DMS114 treated with DMSO at 0.1 percent for 48 hours (cell line): ENCODE results near the gene LAPTM4A.
"Not testable (repeated sequence)": the region's sequence is repeated elsewhere in the genome, so short reads cannot be mapped to it uniquely, and the experiment has no call there.

Experiments
- DNase-seq: peaks from one replicate; lab custom pipeline; 2025; ENCODE audit not compliant: unreplicated experiment; lab: John Stamatoyannopoulos, UW

The LAPTM4A gene

GRCh38 chr2:20051532-20052228 lies at the start of gene LAPTM4A:
Gene LAPTM4A, minus strand, starts transcription at chr2:20051628. Its CDS starts 108 bp downstream, at chr2:20051520.
- DNase-seq, result peak; percentile 97

DNA sequence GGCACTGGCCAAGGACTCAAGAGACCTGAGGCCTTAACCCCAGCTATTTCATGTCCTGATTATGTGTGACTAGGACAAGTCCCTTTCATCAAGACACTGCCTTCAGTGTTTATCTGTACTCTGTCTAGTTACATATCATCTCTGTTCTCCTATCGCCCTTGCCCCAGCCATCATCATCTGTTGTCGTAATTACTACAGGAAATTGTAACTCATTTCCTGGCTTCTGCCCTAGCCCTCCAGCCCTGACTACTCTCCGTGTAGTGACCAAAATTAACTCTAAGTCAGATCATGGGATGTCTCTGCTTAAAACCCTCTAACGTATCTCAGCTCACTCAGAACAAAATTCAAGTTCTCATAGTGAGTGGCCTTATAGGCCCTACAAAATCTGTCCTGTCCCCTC lies 49.3 kb upstream of the LAPTM4A start:
- no peak for DNase-seq

- no peak for DNase-seq
Observed at GRCh38 chr2:20099780-20100179, 48.4 kb upstream of the LAPTM4A start.

DNA sequence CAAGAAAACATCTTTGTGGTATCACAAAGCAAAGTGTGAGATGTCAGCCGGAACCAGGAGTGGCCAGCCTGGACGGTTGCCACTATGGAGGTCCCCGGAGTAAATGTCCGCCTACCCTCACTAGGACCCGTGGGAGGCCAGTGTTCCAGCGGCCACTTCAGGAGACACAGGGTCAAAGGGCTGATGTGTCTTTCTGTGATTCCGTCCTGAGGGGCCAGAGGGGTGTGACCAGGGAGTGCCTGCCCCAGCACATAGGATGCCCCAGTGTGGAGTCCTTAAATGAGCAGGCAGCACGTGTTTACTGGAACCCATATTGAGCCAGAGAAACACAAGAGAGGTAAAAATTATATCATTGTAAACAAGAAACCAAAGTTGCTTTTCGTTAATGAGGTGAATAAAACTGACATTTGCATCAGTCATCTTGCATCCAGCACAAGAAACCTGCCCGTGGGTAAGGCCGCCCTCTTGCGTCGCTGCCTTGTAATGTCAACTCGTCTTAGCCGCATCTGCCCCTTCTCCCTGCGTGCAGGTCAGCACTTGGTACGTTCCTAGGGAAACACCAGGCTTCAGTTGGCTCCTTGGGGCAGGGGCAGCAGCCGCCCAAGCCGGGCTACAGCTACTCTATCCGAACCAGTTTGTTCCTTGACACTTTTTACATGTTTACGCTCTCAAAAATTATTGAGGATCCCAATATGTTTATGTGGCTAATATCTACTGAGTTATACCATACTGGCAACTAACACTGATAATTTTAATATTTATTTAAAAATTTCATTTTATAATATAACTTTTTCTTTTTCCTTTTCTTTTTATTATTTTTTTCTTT lies 46.7 kb upstream of the LAPTM4A start:
- DNase-seq, result peak; percentile 80

DNA sequence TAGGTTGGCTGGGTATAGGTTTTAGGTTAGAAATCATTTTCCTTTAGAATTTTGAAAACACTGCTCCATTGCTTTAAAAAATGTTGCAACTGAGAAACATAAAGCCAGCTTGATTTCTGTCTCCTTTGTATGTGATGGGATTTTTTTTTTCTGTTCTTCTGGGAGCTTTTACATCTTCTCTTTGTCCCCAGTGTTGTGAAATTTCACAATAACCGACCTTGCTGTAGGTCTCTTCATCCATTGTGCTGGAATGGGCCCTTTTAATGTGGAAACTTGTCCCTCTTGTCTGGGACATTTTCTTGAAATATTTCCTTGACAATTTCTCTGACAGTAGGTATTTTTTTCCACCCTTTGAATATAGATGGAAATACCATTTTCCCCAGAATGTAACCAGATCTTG lies 44.0 kb upstream of the LAPTM4A start:
- DNase-seq, result no peak

GRCh38 chr2:20094955-20095354 lies 43.5 kb upstream of the LAPTM4A start:
- no peak for DNase-seq

DNA sequence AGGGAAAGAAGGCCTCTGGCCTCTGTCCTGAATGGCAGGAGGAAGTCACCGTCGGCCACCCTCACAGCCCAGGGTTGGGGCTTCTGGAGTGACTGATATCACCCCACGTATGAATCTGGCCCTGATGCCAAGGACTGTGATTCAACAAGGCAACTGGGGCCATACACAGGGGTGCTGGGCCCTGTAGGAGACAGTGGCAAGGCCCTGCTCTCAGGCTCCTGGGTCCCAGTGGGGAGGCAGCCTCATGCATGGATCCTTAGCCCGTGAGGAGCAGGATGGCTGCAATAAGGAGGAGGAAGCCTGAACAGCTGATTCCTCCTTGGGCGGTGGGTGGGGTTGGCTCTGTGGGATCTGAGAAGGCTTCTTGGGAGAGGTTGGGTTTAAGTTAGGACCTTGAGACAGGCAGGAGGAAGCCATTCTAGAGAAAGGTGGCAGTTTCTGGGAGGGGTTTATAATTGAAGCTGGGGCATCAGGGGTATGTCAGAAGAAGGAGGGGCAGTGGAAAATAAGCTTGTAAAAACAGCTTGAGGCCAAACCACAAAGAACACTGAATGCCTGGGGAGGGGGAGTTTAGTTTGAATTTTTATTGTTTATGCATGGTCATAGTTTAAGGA lies 42.8 kb upstream of the LAPTM4A start:
- no peak for DNase-seq

DNA sequence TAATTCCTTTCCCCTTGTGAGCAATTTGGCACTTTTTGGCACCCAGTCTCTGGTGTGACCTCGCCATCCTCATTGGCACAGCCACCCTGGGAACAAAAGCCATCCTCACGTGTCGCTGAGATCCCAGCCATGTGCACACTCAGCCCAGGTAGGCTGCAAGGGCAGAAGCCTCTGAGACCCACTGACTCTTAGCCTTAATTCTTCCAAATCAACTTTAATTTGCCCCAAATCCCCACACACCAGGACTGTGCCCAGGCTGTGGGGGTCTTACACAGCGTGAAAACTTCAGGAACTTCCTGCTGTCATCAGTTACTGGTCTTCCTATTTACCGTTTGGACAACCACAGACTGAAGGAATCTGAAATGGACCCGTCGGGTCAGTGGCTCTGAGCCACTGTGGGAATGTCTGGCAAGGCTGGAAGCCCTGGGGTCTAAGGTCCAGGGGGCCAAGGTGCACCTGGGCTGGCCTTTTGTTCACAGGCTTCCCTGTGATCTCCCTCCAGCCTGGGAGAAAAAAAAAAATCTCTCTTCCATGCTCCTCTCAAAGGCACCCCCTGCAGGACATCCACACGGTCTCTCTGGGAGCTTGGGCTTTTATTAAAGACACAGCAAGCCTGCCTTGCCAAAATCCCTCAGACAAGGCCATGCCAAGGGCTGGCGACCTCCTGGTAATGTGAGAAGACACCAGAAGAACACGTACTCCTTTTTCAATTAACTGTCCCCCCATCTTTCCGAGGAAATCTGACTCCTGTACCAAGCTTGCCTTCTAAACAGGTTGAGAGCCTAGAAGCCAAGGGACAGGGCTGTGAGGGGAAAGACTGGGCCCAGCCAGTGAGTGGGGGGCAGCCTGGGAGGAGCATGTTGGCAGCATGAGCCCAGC lies 42.1 kb upstream of the LAPTM4A start:
- DNase-seq, result peak; percentile 17

GRCh38 chr2:20092901-20093235 lies 41.4 kb upstream of the LAPTM4A start:
- no peak for DNase-seq

- no peak for DNase-seq
Observed at GRCh38 chr2:20092226-20092900, 40.9 kb upstream of the LAPTM4A start.

GRCh38 chr2:20091305-20091991 lies 40.0 kb upstream of the LAPTM4A start:
- no peak for DNase-seq

DNA sequence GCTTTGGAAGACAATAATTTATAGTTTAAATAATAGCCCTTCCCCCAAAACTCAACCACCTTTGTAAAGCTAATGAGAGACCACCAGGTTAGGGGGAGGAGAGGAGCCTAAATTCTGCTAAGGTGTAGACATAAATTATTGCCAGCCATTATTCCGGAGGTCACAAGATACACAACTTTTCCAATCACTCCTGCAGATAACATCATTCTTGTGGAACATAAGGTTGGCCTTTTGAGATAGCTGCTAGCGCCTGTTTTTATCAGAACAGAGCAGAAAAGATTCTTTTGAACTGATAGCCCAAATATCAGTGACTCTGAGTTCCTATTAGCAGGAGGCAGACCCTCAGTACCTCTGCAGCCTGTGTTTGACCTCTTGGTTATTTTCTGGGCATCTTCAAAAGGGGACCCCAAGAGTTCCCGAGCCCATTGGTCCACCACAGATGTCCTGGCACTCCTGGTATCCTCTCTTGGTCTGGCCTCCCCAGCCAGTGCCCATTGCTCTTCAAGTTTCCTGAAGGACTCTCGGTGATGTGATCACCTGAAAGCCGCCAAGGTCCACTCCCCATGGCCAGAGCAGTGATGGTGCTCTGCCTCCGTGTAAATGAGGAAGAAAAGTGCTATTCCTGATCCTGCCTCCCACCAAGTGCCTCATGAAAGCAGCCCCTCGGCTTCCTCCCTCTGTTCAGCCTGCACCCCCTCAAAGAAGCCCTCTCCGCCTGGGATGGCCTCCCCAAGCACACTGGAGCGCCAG lies 38.5 kb upstream of the LAPTM4A start:
- no peak for DNase-seq

DNA sequence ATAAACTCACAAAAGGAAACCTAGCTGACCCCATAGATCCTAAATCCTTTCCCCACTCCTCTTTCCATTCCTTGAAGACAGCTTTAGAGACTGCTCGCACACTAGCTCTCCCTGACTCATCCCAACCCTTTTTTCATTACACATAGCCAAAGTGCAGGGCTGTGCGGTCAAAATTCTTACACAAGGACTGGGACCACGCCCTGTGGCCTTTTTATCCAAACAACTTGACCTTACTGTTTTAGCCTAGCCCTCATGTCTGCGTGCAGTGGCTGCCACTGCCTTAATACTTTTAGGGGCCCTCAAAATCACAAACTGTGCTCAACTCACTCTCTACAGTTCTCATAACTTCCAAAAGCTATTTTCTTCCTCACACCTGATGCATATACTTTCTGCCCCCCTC lies 34.5 kb upstream of the LAPTM4A start:
- not testable (repeated sequence) for DNase-seq

- DNase-seq, result not testable (repeated sequence)
Observed at GRCh38 chr2:20082812-20083211, 31.4 kb upstream of the LAPTM4A start.

- no peak for DNase-seq
Observed at GRCh38 chr2:20081841-20082240, 30.4 kb upstream of the LAPTM4A start.

- no peak for DNase-seq
Observed at GRCh38 chr2:20080839-20081415, 29.5 kb upstream of the LAPTM4A start.

GRCh38 chr2:20080428-20080827 lies 29.0 kb upstream of the LAPTM4A start:
- no peak for DNase-seq

DNA sequence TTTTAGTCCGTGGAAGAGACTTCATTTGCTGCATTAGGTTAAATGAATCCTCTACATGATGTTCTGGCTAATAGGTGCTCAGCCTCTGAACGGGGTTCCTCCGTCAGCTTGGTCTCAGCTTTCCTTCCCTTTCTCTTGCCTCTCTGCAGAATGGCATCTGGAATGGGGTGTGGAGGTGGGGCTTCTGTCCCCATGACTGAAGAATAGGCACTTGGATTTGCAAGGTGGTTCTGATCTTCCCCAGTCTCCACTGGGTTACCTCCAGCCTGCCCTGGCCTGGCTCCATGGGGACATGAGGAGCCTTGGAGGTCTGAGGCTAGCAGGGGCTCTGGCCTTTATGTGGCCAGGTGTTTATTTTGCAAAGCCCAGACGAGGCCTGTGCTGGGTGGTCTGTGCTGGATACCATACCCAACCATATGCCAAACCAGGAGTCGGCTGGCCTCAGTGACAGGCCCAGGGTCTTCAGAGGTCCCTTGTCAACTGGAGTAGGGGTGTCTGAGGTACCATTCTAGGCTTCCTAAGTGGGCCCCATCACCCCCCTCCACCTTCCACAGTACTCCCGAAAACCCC lies 28.2 kb upstream of the LAPTM4A start:
- DNase-seq, result no peak
